ENCODE results near the gene GATA5. TPM values are rescaled to one million over a fixed set of nuclear protein-coding genes. Genes with fewer than 3 reads are reported as not detected.
A peak's percentile ranks its signal among the peaks of the same experiment; 100 is the strongest.

Gene GATA5
- polyA plus RNA-seq, 1 donor = 40.9 TPM

DNA sequence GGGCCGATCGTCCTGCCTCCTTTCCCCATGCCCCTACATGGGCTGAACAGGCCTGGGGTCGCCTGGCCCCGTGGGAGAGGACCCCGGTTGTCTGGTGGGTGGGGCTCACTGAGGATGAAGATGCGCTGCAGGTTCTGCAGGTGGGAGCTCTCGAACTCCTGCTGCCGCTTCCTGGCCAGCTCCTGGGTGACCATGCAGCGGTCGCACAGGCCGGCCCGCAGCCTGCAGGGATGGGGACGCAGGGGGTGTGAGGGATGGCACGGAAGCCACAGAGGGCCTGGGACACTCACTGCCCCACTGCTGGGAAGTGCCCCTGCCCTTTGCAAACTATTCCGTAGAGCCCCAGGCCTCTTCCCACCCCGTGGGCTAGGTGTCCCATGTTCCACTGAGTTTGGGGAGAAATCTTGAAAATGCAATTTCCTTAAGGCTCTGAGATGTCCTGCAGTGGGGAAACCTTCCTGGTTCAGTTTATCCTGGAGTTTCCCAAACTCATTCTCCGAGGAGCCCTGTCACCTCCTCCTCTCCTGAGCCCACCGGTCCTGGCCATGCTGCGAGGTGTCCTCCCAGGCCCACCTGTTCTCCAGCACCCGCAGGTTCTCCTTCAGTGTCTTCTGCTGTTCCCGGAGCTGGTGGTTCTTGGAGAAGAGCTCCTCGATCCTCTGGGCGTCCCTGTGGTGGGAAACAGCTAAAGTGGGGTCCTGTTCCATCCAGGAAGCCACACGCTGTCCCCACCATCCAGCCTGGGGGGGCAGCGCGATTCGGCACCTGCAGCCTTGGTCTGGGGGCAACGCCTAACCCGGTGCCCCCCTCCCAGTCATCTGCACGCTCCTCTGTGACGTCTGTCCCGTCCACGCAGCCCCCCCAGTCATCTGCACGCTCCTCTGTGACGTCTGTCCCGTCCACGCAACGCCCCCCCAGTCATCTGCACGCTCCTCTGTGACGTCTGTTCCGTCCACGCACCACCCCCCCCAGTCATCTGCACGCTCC is 58.9 kb downstream of the GATA5 start:
- Histone ChIP-seq H3K4me3 (ENCODE audit: low read length) (no peak overlapping the region), H3K36me3 (ENCODE audit: control insufficient read depth, insufficient read depth, low read length) (peaks cover 3% of the 10 kb centered on the region), H3K27me3 (ENCODE audit: control insufficient read depth, insufficient read depth, low read length) (no peaks in the 10 kb centered on the region), H3K27ac (ENCODE audit: low read length) (no peak overlapping the region), H3K9me3 (ENCODE audit: control insufficient read depth, low read depth, low read length) (peaks cover 4% of the 10 kb centered on the region), H3K4me1 (ENCODE audit: control insufficient read depth, insufficient read depth, low read length) (peaks cover 32% of the 10 kb centered on the region)
- no peak for DNase-seq
- WGBS (ENCODE audit: insufficient coverage, low lambda C conversion rate) = no CpG with 5 or more reads among the region's 43 CpGs

DNA sequence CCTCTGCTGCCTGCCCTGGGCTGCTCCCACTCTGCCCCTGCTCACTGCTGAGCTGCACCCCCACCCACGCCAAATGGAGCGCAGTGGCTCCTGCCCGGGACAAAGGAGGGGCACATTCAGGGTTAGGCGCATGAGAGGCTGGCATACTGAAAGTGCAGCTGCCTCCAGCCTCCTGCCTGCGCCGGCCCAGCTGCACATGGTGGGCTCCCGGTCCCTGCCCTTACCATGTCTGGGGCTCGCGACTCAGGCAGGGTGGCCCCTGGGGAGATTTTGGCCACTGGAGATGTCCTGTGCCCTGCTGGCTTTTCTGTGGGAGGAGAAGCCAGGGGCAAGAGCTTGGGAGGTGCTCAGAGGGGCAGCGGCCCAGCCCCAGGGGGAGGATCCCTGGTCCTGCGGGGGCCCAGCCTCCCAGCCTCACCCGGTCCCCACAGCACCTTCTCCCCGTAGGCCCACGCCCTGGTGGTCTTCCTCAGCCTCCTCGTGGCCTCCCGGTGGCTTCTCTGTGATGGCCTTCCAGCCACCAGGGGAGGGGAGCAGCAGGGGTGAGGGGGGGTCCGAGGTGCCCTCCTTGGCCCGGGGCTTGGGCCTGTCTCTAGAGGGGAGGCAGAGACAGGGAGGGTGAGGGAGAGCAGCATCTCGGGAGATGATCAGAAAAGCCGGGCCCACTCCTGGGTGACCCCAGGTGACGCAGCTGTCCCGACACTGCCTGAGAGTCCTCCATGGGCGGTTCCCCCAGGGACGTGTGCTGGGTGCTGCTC is 60.3 kb downstream of the GATA5 start:
- DNase-seq = no peak
- H3K36me3 ChIP-seq (ENCODE audit: control insufficient read depth, insufficient read depth, low read length) = peaks cover 3% of the 10 kb centered on the region
- no CpG with 5 or more reads among the region's 24 CpGs for WGBS (ENCODE audit: insufficient coverage, low lambda C conversion rate)
- H3K9me3 ChIP-seq (ENCODE audit: control insufficient read depth, low read depth, low read length) = peaks cover 4% of the 10 kb centered on the region
- no peak overlapping the region for H3K27ac ChIP-seq (ENCODE audit: low read length)
- peaks cover 43% of the 10 kb centered on the region for H3K4me1 ChIP-seq (ENCODE audit: control insufficient read depth, insufficient read depth, low read length)
- no peaks in the 10 kb centered on the region for H3K27me3 ChIP-seq (ENCODE audit: control insufficient read depth, insufficient read depth, low read length)
- no peak overlapping the region for H3K4me3 ChIP-seq (ENCODE audit: low read length)

GRCh38 chr20:62413896-62414481 is 61.8 kb downstream of the GATA5 start:
- Histone ChIP-seq H3K27me3 (ENCODE audit: control insufficient read depth, insufficient read depth, low read length) (no peaks in the 10 kb centered on the region), H3K9me3 (ENCODE audit: control insufficient read depth, low read depth, low read length) (peaks cover 4% of the 10 kb centered on the region), H3K4me3 (ENCODE audit: low read length) (no peak overlapping the region), H3K36me3 (ENCODE audit: control insufficient read depth, insufficient read depth, low read length) (peaks cover 3% of the 10 kb centered on the region), H3K27ac (ENCODE audit: low read length) (peak overlapping the region; percentile 98), H3K4me1 (ENCODE audit: control insufficient read depth, insufficient read depth, low read length) (peaks cover 59% of the 10 kb centered on the region)
- no CpG with 5 or more reads among the region's 22 CpGs for WGBS (ENCODE audit: insufficient coverage, low lambda C conversion rate)
- no peak for DNase-seq

Other genes with a start within 250 kb of the GATA5 start
- gene OSBPL2, start 237.5 kb downstream of the GATA5 start, polyA plus RNA-seq = 35.7 TPM
- gene ADRM1, start 173.0 kb downstream of the GATA5 start, polyA plus RNA-seq = 50.4 TPM
- gene LAMA5, start 108.7 kb downstream of the GATA5 start, polyA plus RNA-seq = 92.1 TPM
- gene RPS21, start 88.9 kb downstream of the GATA5 start, polyA plus RNA-seq = 2,139 TPM
- 7.1 TPM for gene CABLES2, start 68.7 kb downstream of the GATA5 start, polyA plus RNA-seq
- 9.6 TPM for gene RBBP8NL, start 48.5 kb downstream of the GATA5 start, polyA plus RNA-seq
- 1.4 TPM for gene SLCO4A1, start 166.5 kb upstream of the GATA5 start, polyA plus RNA-seq
- gene NTSR1, start 232.8 kb upstream of the GATA5 start, polyA plus RNA-seq = 1.1 TPM

Data from large intestine (tissue), 3 donors.